GM23338 (cell line): ENCODE results near the gene PTCH2. TPM values are rescaled to one million over a fixed set of nuclear protein-coding genes. Genes with fewer than 3 reads are reported as not detected.

ENCODE experiments used
- ATAC-seq: fragments of 200-7000 bp; cut with Tn5 transposase; 3 replicates; pipeline ENCODE4 v1.9.1; 2020
- DNase-seq: peaks from one replicate; pipeline ENCODE4 v3.0.0-alpha.2; 2015; ENCODE audit warnings: low spot score
- H2AFZ ChIP-seq: fragments of 200-600 bp; sonication (generic); 2 replicates; pipeline ENCODE4 v1.8.0; 2016; ENCODE audit warnings: antibody characterized with exemption, mild to moderate bottlenecking, moderate library complexity
- H3F3A ChIP-seq: fragments of 200-600 bp; sonication (generic); replicated peaks from 2 replicates; pipeline ENCODE4 v1.8.0; 2017; ENCODE audit warnings: antibody characterized with exemption, mixed run types, low read depth
- H3K27ac ChIP-seq: fragments of 200-600 bp; sonication (generic); 2 replicates; pipeline ENCODE4 v1.6.1; 2016; ENCODE audit warnings: low read depth
- H3K27me3 ChIP-seq: fragments of 200-600 bp; sonication (generic); 2 replicates; pipeline ENCODE4 v1.8.0; 2016; ENCODE audit warnings: mild to moderate bottlenecking, mixed run types, moderate library complexity; ENCODE audit not compliant: insufficient read depth
- H3K36me3 ChIP-seq: fragments of 200-600 bp; sonication (generic); 2 replicates; pipeline ENCODE4 v1.8.0; 2016; ENCODE audit warnings: mild to moderate bottlenecking; ENCODE audit not compliant: insufficient read depth
- H3K4me1 ChIP-seq: fragments of 200-600 bp; sonication (generic); 2 replicates; pipeline ENCODE4 v1.8.0; 2016; ENCODE audit warnings: mild to moderate bottlenecking, moderate library complexity; ENCODE audit not compliant: insufficient read depth
- H3K4me2 ChIP-seq: fragments of 200-600 bp; sonication (generic); 2 replicates; pipeline ENCODE4 v1.7.1; 2017; ENCODE audit warnings: mixed run types
- H3K4me3 ChIP-seq: fragments of 200-600 bp; sonication (generic); 2 replicates; pipeline ENCODE4 v1.6.1; 2016; ENCODE audit warnings: mixed run types
- H3K79me2 ChIP-seq: fragments of 200-600 bp; sonication (generic); replicated peaks from 2 replicates; pipeline ENCODE4 v1.8.0; 2017; ENCODE audit warnings: mild to moderate bottlenecking; ENCODE audit not compliant: insufficient read depth
- H3K9me2 ChIP-seq: fragments of 200-600 bp; sonication (generic); 2 replicates; pipeline ENCODE4 v1.8.0; 2017; ENCODE audit not compliant: insufficient read depth
- H4K20me1 ChIP-seq: fragments of 200-600 bp; sonication (generic); replicated peaks from 2 replicates; pipeline ENCODE4 v1.8.0; 2017; ENCODE audit warnings: mild to moderate bottlenecking; ENCODE audit not compliant: insufficient read depth
- H3K27ac Mint-ChIP-seq: 2 replicates; pipeline ENCODE4 v1.8.0; 2020; ENCODE audit warnings: inconsistent platforms, mild to moderate bottlenecking, moderate library complexity, mixed read lengths
- H3K27me3 Mint-ChIP-seq: 3 replicates; pipeline ENCODE4 v1.8.0; 2022; ENCODE audit warnings: low read depth, mild to moderate bottlenecking, moderate library complexity, mixed read lengths, inconsistent platforms; ENCODE audit not compliant: insufficient read depth, poor library complexity
- H3K36me3 Mint-ChIP-seq: 3 replicates; pipeline ENCODE4 v1.8.0; 2021; ENCODE audit warnings: low read depth, mild to moderate bottlenecking, inconsistent platforms, moderate library complexity, mixed read lengths
- H3K4me1 Mint-ChIP-seq: 3 replicates; pipeline ENCODE4 v1.8.0; 2020; ENCODE audit warnings: mild to moderate bottlenecking, inconsistent platforms, mixed read lengths
- H3K4me3 Mint-ChIP-seq: 3 replicates; pipeline ENCODE4 v1.8.0; 2021; ENCODE audit warnings: moderate library complexity, mild to moderate bottlenecking, inconsistent platforms, mixed read lengths
- H3K9me3 Mint-ChIP-seq: 3 replicates; pipeline ENCODE4 v1.8.0; 2020; ENCODE audit warnings: moderate library complexity, mild to moderate bottlenecking, inconsistent platforms, mixed read lengths
- EZH2 ChIP-seq: fragments of 200-600 bp; sonication (generic); IDR thresholded peaks from one replicate; pipeline ENCODE4 v1.8.0; 2017; ENCODE audit warnings: antibody characterized with exemption, mild to moderate bottlenecking, low read depth; ENCODE audit not compliant: unreplicated experiment
- EZH2phosphoT487 ChIP-seq: fragments of 200-600 bp; sonication (generic); IDR thresholded peaks from one replicate; pipeline ENCODE4 v1.8.1; 2018; ENCODE audit warnings: antibody characterized with exemption; ENCODE audit not compliant: unreplicated experiment
- JUNB ChIP-seq: IDR thresholded peaks from one replicate; pipeline ENCODE4 v1.6.1; 2016; ENCODE audit warnings: antibody characterized with exemption; ENCODE audit not compliant: unreplicated experiment
- NANOG ChIP-seq: IDR thresholded peaks from 2 replicates; pipeline ENCODE4 v1.6.1; 2016; ENCODE audit warnings: antibody characterized with exemption, borderline replicate concordance
- POLR2AphosphoS5 ChIP-seq: IDR thresholded peaks from 2 replicates; pipeline ENCODE4 v1.6.1; 2016; ENCODE audit warnings: antibody characterized with exemption, low read depth
- REST ChIP-seq: IDR thresholded peaks from one replicate; pipeline ENCODE4 v1.6.1; 2018; ENCODE audit warnings: antibody characterized with exemption; ENCODE audit not compliant: unreplicated experiment
- STAT1 ChIP-seq: IDR thresholded peaks from one replicate; pipeline ENCODE4 v1.6.1; 2016; ENCODE audit warnings: antibody characterized with exemption; ENCODE audit not compliant: unreplicated experiment
- ZNF114 ChIP-seq: fragments of 250-450 bp; sonication (Bioruptor Pico); IDR thresholded peaks from 2 replicates; pipeline ENCODE4 v1.5.0; 2020; ENCODE audit warnings: mild to moderate bottlenecking, moderate library complexity
- ZNF331 ChIP-seq: fragments of 250-450 bp; sonication (Bioruptor Pico); IDR thresholded peaks from 2 replicates; pipeline ENCODE4 v1.5.0; 2020; ENCODE audit warnings: low read depth, mild to moderate bottlenecking, moderate library complexity
- ZNF462 ChIP-seq: fragments of 250-450 bp; sonication (Bioruptor Pico); IDR thresholded peaks from 2 replicates; pipeline ENCODE4 v1.5.0; 2020; ENCODE audit warnings: mild to moderate bottlenecking, moderate library complexity
- polyA plus RNA-seq: library from polyadenylated mRNA; unstranded; fragments of >200 nt; fragmentation: Nextera tagmentation; extraction: Ambion mirVana; gene quantifications from 2 replicates; pipeline ENCODE4 v1.2.1, GENCODE V29; 2016
- total RNA-seq: library from RNA; depleted of rRNA; stranded (reverse); fragments of >200 nt; shearing (Covaris generic); gene quantifications from 2 replicates; pipeline ENCODE4 v1.2.3, GENCODE V29; 2014

Gene PTCH2
- total and polyA plus RNA-seq, 2 experiments from 2014 or later, result 0.63 to 0.74 TPM

- no peak for TF ChIP-seq NANOG
- no peak for TF ChIP-seq EZH2
- TF ChIP-seq ZNF331, result no peak
- TF ChIP-seq EZH2phosphoT487, result no peak
- no peak for TF ChIP-seq ZNF462
- TF ChIP-seq JUNB, result no peak
Measured at GRCh38 chr1:44831516-44831915, 11.5 kb downstream of the PTCH2 start (continued).

GRCh38 chr1:44830900-44831304, 12.2 kb downstream of the PTCH2 start:
- no peaks in the 10 kb centered on the region for H3K9me2 ChIP-seq
- no peaks in the 10 kb centered on the region for H3K36me3 ChIP-seq
- DNase-seq, result no peak
- Mint-ChIP-seq H3K36me3 (no peaks in the 10 kb centered on the region), H3K9me3 (no peaks in the 10 kb centered on the region), H3K4me1 (peaks cover 19% of the 10 kb centered on the region), H3K27me3 (peaks cover 5% of the 10 kb centered on the region), H3K4me3 (no peak overlapping the region), H3K27ac (no peak overlapping the region)
- no peak overlapping the region for H3K27ac ChIP-seq
- no peak overlapping the region for H3K4me2 ChIP-seq
- no peaks in the 10 kb centered on the region for H3K27me3 ChIP-seq
- no peaks in the 10 kb centered on the region for H3K79me2 ChIP-seq
- no peaks in the 10 kb centered on the region for H3K4me1 ChIP-seq
- H2AFZ ChIP-seq, result peak overlapping the region; percentile 78; the same call in 1 of the 2 replicates
- H3F3A ChIP-seq, result no peaks in the 10 kb centered on the region
- no peak; the same call in 1 of the 3 replicates for ATAC-seq
- no peak overlapping the region for H3K4me3 ChIP-seq
- no peaks in the 10 kb centered on the region for H4K20me1 ChIP-seq
- TF ChIP-seq REST, result no peak
- TF ChIP-seq ZNF114, result no peak
- no peak for TF ChIP-seq POLR2AphosphoS5
- no peak for TF ChIP-seq EZH2phosphoT487
- no peak for TF ChIP-seq STAT1
- no peak for TF ChIP-seq JUNB
